ENCODE data around the gene DDC. TPM values are rescaled to one million over a fixed set of nuclear protein-coding genes. Genes with fewer than 3 reads are reported as not detected.

DDC gene
- total and polyA plus RNA-seq, 2 donors (not counting 1 experiment from before 2014, with no cell fraction given) = not detected

DNA sequence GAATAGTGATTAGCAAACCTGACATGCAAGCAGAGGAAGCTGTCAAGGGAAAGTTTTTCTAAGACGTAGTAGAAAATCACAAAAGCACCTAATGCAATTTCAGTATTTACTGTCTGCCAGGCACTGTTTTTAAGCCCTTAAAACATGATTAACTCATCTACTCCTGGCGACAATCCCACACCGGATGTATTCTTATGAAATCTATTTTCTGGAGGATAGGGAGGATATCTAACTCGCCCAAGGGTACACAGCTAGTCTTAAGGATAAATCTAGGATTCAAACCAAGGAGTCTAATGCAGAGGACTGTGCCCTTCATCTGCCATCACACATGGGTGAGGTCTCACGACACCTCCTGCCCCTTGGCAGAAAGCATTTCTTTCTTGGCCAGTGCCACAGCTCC, 67.2 kb downstream of the DDC start:
- Histone ChIP-seq H3K27ac (ENCODE audit: low read length in 2 of 2) (no peak overlapping the region), H3K4me1 (ENCODE audit: control insufficient read depth in 2 of 2, insufficient read depth in 2 of 2, low read length in 2 of 2) (no peaks in the 10 kb centered on the region), H3K4me2 (replicated peaks; ENCODE audit: low read depth, low read length, poor library complexity, severe bottlenecking) (no peak overlapping the region), H3K79me2 (ENCODE audit: control insufficient read depth, insufficient read depth, low read length) (no peaks in the 10 kb centered on the region), H2AFZ (ENCODE audit: insufficient read depth, low read depth, low read length, poor library complexity, severe bottlenecking) (no peak overlapping the region), H3K36me3 (replicated peaks in 1 of 2; ENCODE audit: control extremely low read depth in 1 of 2, control insufficient read depth in 1 of 2, extremely low read depth in 1 of 2, insufficient read depth in 2 of 2, low read length in 1 of 2) (no peaks in the 10 kb centered on the region), H3K9me3 (ENCODE audit: control extremely low read depth in 1 of 3, control insufficient read depth in 2 of 3, insufficient read depth in 1 of 3, low read length in 2 of 3) (peaks cover 0 to 3% (median 0%) of the 10 kb centered on the region in 3 donors), H3K9ac (ENCODE audit: low read length) (no peak overlapping the region), H4K20me1 (ENCODE audit: control insufficient read depth, insufficient read depth, low read length, poor library complexity, severe bottlenecking) (no peaks in the 10 kb centered on the region), H3K4me3 (ENCODE audit: control extremely low read depth in 1 of 5, extremely low read depth in 1 of 5, insufficient read depth in 1 of 5, low read depth in 2 of 5, low read length in 4 of 5) (no peak overlapping the region), H3K27me3 (replicated peaks in 1 of 4; ENCODE audit: control extremely low read depth in 1 of 4, control insufficient read depth in 3 of 4, insufficient read depth in 4 of 4, low read length in 3 of 4) (peaks cover 0 to 3% (median 0%) of the 10 kb centered on the region in 4 experiments)
- Mint-ChIP-seq H3K4me1 (no peaks in the 10 kb centered on the region), H3K9me3 (ENCODE audit: insufficient read depth) (no peaks in the 10 kb centered on the region), H3K4me3 (no peak overlapping the region), H3K27ac (no peak overlapping the region), H3K27me3 (peaks cover 44% of the 10 kb centered on the region)
- ChIA-PET CTCF (no interaction called here), POLR2A (no interaction called here)
- ATAC-seq (ENCODE audit: low read depth) (no peak), DNase-seq (no peak)
- WGBS (ENCODE audit: insufficient coverage) = 89% methylated on average over 3 of the region's 5 CpGs
- intact Hi-C loops (cut with micrococcal nuclease) = no loop called here
- no peak for TF ChIP-seq CTCF (IDR thresholded peaks at IDR 0.05)
- no peak for TF ChIP-seq EZH2 (IDR thresholded peaks at IDR 0.05; ENCODE audit: borderline replicate concordance, insufficient read depth, low read depth, low read length, poor library complexity, severe bottlenecking)

GRCh38 chr7:50497068-50497642, 68.0 kb downstream of the DDC start:
- Mint-ChIP-seq H3K27me3 (peaks cover 48% of the 10 kb centered on the region), H3K27ac (no peak overlapping the region), H3K4me3 (no peak overlapping the region), H3K4me1 (no peaks in the 10 kb centered on the region), H3K9me3 (ENCODE audit: insufficient read depth) (no peaks in the 10 kb centered on the region)
- Histone ChIP-seq H3K27ac (ENCODE audit: low read length in 2 of 2) (no peak overlapping the region), H3K4me1 (ENCODE audit: control insufficient read depth in 2 of 2, insufficient read depth in 2 of 2, low read length in 2 of 2) (no peaks in the 10 kb centered on the region), H3K79me2 (ENCODE audit: control insufficient read depth, insufficient read depth, low read length) (no peaks in the 10 kb centered on the region), H3K27me3 (replicated peaks in 1 of 4; ENCODE audit: control extremely low read depth in 1 of 4, control insufficient read depth in 3 of 4, insufficient read depth in 4 of 4, low read length in 3 of 4) (peaks cover 0 to 3% (median 0%) of the 10 kb centered on the region in 4 experiments), H4K20me1 (ENCODE audit: control insufficient read depth, insufficient read depth, low read length, poor library complexity, severe bottlenecking) (no peaks in the 10 kb centered on the region), H3K4me2 (replicated peaks; ENCODE audit: low read depth, low read length, poor library complexity, severe bottlenecking) (no peak overlapping the region), H2AFZ (ENCODE audit: insufficient read depth, low read depth, low read length, poor library complexity, severe bottlenecking) (no peak overlapping the region), H3K9me3 (ENCODE audit: control extremely low read depth in 1 of 3, control insufficient read depth in 2 of 3, insufficient read depth in 1 of 3, low read length in 2 of 3) (peaks cover 0 to 3% (median 0%) of the 10 kb centered on the region in 3 donors), H3K36me3 (replicated peaks in 1 of 2; ENCODE audit: control extremely low read depth in 1 of 2, control insufficient read depth in 1 of 2, extremely low read depth in 1 of 2, insufficient read depth in 2 of 2, low read length in 1 of 2) (no peaks in the 10 kb centered on the region), H3K4me3 (ENCODE audit: control extremely low read depth in 1 of 5, extremely low read depth in 1 of 5, insufficient read depth in 1 of 5, low read depth in 2 of 5, low read length in 4 of 5) (no peak overlapping the region), H3K9ac (ENCODE audit: low read length) (no peak overlapping the region)
- intact Hi-C loops (cut with micrococcal nuclease) = no loop called here
- ATAC-seq (ENCODE audit: low read depth) (no peak), DNase-seq (no peak)
- TF ChIP-seq EZH2 (IDR thresholded peaks at IDR 0.05; ENCODE audit: borderline replicate concordance, insufficient read depth, low read depth, low read length, poor library complexity, severe bottlenecking) = no peak
- TF ChIP-seq CTCF (IDR thresholded peaks at IDR 0.05) = no peak
- CTCF ChIA-PET = no interaction called here
- POLR2A ChIA-PET = no interaction called here
- 53% methylated on average over 6 of the region's 8 CpGs for WGBS (ENCODE audit: insufficient coverage)
